Liver (tissue), 3 donors: ENCODE data around the gene ROR1.

Experiments used
- CTCF ChIP-seq: fragments of 150-350 bp; IDR thresholded peaks from 2 replicates; pipeline ENCODE4 v1.5.1; 2017; ENCODE audit warnings: improper control_type of control experiment, low read depth, low read length; ENCODE audit not compliant: missing input control
- REST ChIP-seq: IDR thresholded peaks from 2 replicates; pipeline ENCODE4 v1.6.1; 2016; ENCODE audit warnings: antibody characterized with exemption, mild to moderate bottlenecking
- SP1 ChIP-seq: IDR thresholded peaks from 2 replicates; pipeline ENCODE4 v1.6.1; 2018; ENCODE audit warnings: antibody characterized with exemption, mild to moderate bottlenecking
- TAF1 ChIP-seq: conservative IDR thresholded peaks from 2 replicates; pipeline ENCODE4 v1.6.1; 2016; ENCODE audit warnings: antibody characterized with exemption, mild to moderate bottlenecking
- TF ChIP-seq, protein P1 (sequence below): IDR thresholded peaks from 2 replicates; pipeline ENCODE4 v1.6.1; 2016; ENCODE audit warnings: antibody characterized with exemption
- donor health status: healthy.
- donor health status: healthy.

- TF ChIP-seq, protein P1, sequence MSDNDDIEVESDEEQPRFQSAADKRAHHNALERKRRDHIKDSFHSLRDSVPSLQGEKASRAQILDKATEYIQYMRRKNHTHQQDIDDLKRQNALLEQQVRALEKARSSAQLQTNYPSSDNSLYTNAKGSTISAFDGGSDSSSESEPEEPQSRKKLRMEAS: no peak
- TF ChIP-seq TAF1 (no peak), REST (no peak), SP1 (no peak), CTCF (no peak)
Observed at GRCh38 chr1:63773496-63773814, 362 bp upstream of the ROR1 start.
